Ishikawa (cell line): ENCODE measurements around the gene NR6A1.

ENCODE experiments used
- CEBPB ChIP-seq: IDR thresholded peaks from 2 replicates; pipeline ENCODE4 v1.6.1; 2012
- CREB1 ChIP-seq: IDR thresholded peaks from 2 replicates; pipeline ENCODE4 v1.6.1; 2012; ENCODE audit warnings: low read depth
- EGR1 ChIP-seq: IDR thresholded peaks from 2 replicates; pipeline ENCODE4 v1.6.1; 2012
- EP300 ChIP-seq: IDR thresholded peaks from 2 replicates; pipeline ENCODE4 v1.6.1; 2012; ENCODE audit warnings: borderline replicate concordance
- FOXM1 ChIP-seq: IDR thresholded peaks from 2 replicates; pipeline ENCODE4 v1.6.1; 2012; ENCODE audit warnings: low read depth, borderline replicate concordance
- NFIC ChIP-seq: IDR thresholded peaks from 2 replicates; pipeline ENCODE4 v1.6.1; 2012
- RAD21 ChIP-seq: IDR thresholded peaks from 2 replicates; pipeline ENCODE4 v1.6.1; 2012; ENCODE audit warnings: low read depth
- TAF1 ChIP-seq: IDR thresholded peaks from 2 replicates; pipeline ENCODE4 v1.6.1; 2012; ENCODE audit warnings: low read depth, mild to moderate bottlenecking
- TCF12 ChIP-seq: IDR thresholded peaks from 2 replicates; pipeline ENCODE4 v1.6.1; 2012; ENCODE audit warnings: low read depth
- TEAD4 ChIP-seq: IDR thresholded peaks from 2 replicates; pipeline ENCODE4 v1.6.1; 2012
- YY1 ChIP-seq: IDR thresholded peaks from 2 replicates; pipeline ENCODE4 v1.6.1; 2012; ENCODE audit warnings: low read depth
- ZBTB7A ChIP-seq: IDR thresholded peaks from 2 replicates; pipeline ENCODE4 v1.6.1; 2012; ENCODE audit warnings: low read depth
- TF ChIP-seq, protein P1 (sequence below): IDR thresholded peaks from 2 replicates; pipeline ENCODE4 v1.6.1; 2012
- TF ChIP-seq, protein P2 (sequence below): IDR thresholded peaks from 2 replicates; pipeline ENCODE4 v1.6.1; 2012
- TF ChIP-seq, protein P3 (sequence below): IDR thresholded peaks from 2 replicates; pipeline ENCODE4 v1.6.1; 2012; ENCODE audit warnings: low read depth, mild to moderate bottlenecking

Gene NR6A1

DNA sequence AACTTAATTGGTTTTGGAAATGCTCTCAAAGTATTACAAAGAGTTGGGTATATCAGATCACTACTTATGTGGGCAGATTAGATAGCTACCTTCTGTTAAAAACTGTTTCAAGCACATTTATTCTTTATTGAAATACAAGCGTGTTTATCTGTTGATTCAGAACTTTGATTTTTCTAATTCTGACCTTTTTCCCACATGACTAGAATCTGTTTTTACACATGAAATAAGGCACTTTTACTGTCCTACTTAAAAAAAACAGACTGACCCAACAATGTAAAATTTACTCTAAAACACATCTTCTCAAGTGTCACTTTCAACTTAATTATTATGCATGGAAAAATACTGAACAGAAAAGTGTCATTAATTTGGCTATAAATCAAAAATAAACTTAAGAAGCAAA lies 4.8 kb downstream of the NR6A1 start:
- TF ChIP-seq, protein P1, sequence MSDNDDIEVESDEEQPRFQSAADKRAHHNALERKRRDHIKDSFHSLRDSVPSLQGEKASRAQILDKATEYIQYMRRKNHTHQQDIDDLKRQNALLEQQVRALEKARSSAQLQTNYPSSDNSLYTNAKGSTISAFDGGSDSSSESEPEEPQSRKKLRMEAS = no peak
- no peak for TF ChIP-seq CEBPB
- TF ChIP-seq TAF1 = no peak
- TF ChIP-seq, protein P2, sequence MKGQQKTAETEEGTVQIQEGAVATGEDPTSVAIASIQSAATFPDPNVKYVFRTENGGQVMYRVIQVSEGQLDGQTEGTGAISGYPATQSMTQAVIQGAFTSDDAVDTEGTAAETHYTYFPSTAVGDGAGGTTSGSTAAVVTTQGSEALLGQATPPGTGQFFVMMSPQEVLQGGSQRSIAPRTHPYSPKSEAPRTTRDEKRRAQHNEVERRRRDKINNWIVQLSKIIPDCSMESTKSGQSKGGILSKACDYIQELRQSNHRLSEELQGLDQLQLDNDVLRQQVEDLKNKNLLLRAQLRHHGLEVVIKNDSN = no peak
- TF ChIP-seq NFIC = no peak
- TF ChIP-seq CREB1 = no peak
- TF ChIP-seq YY1 = no peak
- no peak for TF ChIP-seq EP300
- TF ChIP-seq, protein P3, sequence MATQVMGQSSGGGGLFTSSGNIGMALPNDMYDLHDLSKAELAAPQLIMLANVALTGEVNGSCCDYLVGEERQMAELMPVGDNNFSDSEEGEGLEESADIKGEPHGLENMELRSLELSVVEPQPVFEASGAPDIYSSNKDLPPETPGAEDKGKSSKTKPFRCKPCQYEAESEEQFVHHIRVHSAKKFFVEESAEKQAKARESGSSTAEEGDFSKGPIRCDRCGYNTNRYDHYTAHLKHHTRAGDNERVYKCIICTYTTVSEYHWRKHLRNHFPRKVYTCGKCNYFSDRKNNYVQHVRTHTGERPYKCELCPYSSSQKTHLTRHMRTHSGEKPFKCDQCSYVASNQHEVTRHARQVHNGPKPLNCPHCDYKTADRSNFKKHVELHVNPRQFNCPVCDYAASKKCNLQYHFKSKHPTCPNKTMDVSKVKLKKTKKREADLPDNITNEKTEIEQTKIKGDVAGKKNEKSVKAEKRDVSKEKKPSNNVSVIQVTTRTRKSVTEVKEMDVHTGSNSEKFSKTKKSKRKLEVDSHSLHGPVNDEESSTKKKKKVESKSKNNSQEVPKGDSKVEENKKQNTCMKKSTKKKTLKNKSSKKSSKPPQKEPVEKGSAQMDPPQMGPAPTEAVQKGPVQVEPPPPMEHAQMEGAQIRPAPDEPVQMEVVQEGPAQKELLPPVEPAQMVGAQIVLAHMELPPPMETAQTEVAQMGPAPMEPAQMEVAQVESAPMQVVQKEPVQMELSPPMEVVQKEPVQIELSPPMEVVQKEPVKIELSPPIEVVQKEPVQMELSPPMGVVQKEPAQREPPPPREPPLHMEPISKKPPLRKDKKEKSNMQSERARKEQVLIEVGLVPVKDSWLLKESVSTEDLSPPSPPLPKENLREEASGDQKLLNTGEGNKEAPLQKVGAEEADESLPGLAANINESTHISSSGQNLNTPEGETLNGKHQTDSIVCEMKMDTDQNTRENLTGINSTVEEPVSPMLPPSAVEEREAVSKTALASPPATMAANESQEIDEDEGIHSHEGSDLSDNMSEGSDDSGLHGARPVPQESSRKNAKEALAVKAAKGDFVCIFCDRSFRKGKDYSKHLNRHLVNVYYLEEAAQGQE = no peak
- TF ChIP-seq ZBTB7A = no peak
- TF ChIP-seq TEAD4 = no peak
- TF ChIP-seq RAD21 = no peak
- no peak for TF ChIP-seq TCF12
- TF ChIP-seq EGR1 = no peak
- no peak for TF ChIP-seq FOXM1

DNA sequence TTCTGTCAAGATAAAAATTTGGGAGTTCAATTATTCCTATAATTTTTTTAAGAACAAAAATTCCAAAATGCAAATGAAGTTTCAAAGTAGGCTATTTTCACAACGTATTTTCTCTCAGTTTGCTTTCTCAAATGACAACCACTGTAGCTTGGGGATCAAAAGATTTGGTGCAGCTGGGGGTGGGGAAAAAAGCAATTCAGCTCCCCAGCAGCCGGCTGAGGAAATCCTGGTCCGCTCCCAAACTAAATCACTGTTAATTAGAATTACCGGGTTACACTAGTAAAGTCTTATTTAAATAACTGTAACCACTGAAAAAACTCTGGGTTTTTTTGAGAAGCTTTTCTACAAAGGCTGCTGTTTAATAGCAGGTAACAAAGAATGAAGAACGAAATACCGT lies 5.7 kb downstream of the NR6A1 start:
- TF ChIP-seq TCF12 (no peak), CREB1 (no peak), EP300 (no peak)

DNA sequence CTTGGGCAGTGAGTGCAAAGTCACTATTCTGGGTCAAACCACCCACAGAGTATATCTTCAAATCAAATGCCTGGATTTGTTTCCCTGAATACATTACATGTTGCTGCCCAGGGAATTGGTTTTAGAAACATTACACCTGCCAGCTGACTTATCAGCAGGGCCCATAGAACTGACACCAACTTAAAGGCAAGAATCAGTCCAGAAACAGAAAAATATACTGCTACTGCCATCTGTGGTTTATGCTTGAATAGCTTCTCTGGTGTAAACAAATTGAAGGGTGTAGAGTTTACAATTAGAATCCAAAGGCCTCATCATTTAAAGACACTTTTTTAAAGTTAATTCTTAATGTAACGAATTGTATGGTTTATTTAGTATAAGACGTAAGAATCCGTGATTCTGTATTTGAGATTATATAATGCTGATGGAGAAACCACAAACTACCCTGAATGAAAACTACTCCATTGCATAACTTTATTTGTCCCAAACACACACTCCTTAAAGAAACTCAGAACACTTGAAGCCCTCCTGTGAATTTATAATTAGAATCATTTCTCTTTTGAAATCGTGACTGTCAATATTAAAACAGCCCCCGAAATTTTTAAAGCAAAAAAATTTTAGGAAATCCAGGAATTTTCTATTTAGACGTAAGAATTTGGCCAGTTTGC lies 6.2 kb downstream of the NR6A1 start:
- peak; percentile 50; the same call in 1 of the 2 replicates for TF ChIP-seq RAD21
- TF ChIP-seq CREB1 = no peak
- TF ChIP-seq ZBTB7A = no peak
- TF ChIP-seq CEBPB = no peak

DNA sequence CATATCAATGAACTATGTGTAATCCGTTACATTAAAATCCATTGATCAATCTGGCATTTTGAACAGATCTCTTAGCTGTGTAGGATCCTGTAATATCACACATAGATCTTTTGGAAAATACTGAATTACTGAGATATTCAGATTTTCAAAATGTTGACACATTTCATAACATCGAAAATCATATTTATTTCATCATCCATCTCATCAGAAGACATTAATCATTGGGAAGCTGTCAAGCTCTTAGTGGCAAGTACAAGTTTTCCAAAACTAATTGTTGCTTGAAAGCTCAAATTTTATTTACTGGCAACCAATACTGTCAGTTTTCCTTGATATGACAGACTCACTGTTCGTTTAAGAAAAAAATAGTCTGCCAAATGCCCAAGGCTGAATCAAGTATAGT lies 8.5 kb downstream of the NR6A1 start:
- TF ChIP-seq RAD21 (no peak), NFIC (no peak), YY1 (no peak), FOXM1 (no peak), TCF12 (no peak), TEAD4 (no peak), EP300 (no peak), CEBPB (no peak), EGR1 (no peak), CREB1 (no peak), ZBTB7A (no peak)
- TF ChIP-seq, protein P3 = no peak
- TF ChIP-seq, protein P2 = no peak
- TF ChIP-seq, protein P1 = no peak

DNA sequence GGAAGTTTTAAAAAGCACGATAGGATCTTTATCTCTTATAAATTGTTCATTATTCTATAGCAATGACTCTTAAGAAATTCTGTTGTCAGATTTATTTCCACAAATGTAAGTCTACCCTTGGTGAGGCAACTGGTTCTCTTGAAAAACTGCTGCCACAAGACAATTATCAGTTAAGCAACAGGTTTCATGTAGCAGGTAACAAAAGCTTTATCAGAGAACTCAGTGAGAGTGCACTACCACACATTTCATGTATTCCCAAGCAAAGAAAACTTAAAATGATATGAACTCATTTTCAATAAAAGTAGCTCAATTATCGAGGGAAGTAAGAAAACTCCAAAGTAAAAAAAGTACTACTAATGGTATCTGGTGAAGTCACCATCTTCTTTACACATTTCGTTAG lies 9.4 kb downstream of the NR6A1 start:
- TF ChIP-seq CEBPB (no peak), EGR1 (no peak), TCF12 (no peak), CREB1 (no peak), RAD21 (no peak), NFIC (no peak), FOXM1 (no peak), ZBTB7A (no peak), YY1 (no peak)
- TF ChIP-seq, protein P3 = no peak
- TF ChIP-seq, protein P2 = no peak
- TF ChIP-seq, protein P1 = no peak
